ENCODE results near the gene MFAP5.
"Not testable (repeated sequence)": the region's sequence is repeated elsewhere in the genome, so short reads cannot be mapped to it uniquely, and the experiment has no call there.

The MFAP5 gene

GRCh38 chr12:8672381-8672780, 9.8 kb upstream of the MFAP5 start:
- no peak for DNase-seq

GRCh38 chr12:8668441-8668840, 5.8 kb upstream of the MFAP5 start:
- no peak for DNase-seq

GRCh38 chr12:8667270-8667669, 4.6 kb upstream of the MFAP5 start:
- no peak for DNase-seq

DNA sequence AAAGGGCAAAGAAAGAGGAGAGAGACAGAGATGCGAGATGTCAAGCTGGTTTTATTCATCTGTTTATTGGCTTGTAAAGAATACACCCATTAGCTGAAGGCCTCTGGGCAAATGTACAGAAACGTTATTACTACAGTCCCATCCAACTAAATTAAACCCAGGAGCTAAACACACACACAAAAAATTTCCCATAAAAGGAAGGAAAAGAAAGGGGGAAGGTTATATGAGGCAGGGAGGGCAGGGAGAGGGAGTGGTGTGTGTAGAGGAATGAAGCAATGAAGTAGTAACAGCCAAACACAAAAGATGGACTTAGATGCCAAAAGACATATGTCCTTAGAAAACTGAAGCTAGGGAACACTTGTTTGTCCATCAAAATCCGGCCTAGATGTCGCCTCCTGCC, 3.1 kb upstream of the MFAP5 start:
- no peak for DNase-seq

DNA sequence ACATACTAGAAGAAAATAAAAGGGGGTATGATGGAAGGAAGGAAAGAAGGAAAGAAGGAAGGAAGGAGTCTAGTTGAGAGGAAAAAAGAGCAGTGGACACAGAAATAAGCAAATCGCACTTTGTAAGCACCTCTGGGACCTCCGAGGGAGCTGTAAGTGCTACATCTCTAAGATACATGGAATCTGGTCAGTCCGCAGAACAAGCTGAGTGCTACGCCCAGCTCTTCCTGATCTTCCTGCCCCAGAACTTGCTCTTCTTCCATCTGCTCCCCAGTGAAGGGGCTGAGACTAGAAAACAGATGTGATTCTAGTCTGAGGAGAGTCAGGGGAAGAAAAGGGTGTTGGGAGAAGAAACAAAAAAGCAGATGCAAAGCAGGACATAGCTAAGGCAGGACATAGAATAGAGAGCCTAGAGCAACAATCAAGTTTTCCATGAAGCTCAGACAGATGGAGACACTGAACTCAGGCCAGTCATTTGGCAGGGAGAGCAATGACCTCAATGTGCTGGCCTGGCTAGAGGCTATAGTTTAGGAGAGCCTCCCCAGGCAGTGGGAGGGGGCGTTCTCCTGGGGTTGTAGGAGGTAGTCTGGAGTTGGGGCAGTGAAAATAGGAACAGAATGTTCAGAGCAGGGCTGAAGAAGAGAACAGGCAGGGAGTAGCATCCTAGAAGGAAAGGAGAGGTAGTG, 1.7 kb upstream of the MFAP5 start:
- DNase-seq, result no peak

DNA sequence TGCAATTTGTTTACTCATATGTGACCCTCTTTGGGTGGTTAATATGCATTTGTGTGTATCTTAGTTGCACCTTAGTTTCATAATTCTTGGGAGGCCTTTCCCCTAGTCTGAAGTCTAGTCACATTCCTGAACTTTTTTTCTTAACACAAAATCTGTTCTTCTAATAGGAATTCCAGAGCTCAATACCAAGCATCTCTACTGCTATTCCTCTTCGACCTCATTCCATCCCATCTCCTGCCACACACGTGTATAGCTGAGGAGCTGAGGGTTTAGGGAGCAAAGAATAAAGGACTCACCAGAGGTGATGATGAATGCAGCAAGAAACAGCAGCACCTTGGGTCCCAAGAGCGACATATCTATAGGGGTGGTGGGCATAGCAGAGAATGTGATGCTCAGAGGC, 875 bp downstream of the MFAP5 start:
- DNase-seq, result no peak

DNA sequence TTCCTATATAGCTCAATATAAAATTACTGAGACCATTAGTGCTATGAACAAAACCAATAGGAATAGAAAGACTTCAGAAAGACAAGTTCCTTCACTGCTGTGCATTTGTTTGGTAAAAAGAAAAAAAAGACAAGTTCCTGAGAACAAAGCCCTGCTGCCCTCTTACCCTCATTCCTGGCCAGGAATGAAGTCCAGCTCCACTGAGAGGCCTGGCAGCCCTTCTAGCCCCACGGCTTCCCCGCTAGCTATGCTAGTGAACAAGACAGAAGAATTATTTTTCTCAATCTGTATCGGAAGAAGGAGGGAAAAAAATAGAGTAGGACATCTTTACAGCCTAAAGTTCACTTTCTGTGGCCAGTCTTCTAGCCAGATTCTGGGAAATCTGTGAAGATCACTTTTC, 1.6 kb downstream of the MFAP5 start:
- DNase-seq, result no peak

- DNase-seq, result no peak
These were observed 4.3 kb downstream of the MFAP5 start for GRCh38 chr12:8658346-8658745.

DNA sequence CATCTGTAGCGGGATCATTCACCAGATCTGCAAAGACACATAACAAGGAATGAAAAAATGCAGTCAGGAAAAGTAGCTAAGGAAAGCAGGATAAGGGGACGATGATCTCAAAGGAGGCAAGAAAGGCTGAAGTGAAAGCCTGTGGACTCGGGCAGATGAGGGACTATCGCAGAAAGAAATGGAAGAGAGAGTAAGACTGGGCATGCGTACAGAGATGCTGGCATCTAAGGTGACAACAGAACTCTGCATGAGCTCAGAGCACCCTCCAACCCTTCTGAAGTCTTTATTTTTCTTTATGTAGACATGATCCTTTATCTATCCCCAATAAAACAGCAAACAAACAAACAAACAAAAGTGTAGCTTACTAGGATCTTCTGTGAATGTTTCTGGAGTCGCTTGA, 7.2 kb downstream of the MFAP5 start:
- DNase-seq, result no peak

GRCh38 chr12:8648576-8649205, 13.9 kb downstream of the MFAP5 start:
- peak; percentile 86 for DNase-seq

DNA sequence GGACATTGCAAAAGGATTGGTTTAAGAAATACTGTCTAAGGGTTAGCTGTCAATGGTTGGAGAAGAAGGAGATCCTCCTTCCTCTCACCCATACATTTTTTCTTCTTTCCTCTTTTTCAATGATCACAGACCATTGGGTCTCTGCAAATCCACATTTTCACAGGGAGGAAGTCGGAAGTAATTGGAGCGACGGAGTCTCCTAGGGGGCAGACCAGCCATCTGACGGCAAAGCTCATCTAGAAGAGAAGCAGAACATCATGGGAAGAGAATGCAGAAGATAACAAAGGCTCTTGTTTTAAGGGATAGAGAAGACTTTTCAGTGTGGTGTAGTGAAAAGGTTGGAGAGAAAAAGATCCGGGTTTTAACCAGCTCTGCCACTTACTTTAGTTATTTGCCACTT, 14.7 kb downstream of the MFAP5 start:
- no peak for DNase-seq

- DNase-seq, result peak; percentile 62
These were observed 18.0 kb downstream of the MFAP5 start for GRCh38 chr12:8644345-8645248.

- no peak for DNase-seq
These were observed 19.9 kb downstream of the MFAP5 start for GRCh38 chr12:8642775-8643174.

DNA sequence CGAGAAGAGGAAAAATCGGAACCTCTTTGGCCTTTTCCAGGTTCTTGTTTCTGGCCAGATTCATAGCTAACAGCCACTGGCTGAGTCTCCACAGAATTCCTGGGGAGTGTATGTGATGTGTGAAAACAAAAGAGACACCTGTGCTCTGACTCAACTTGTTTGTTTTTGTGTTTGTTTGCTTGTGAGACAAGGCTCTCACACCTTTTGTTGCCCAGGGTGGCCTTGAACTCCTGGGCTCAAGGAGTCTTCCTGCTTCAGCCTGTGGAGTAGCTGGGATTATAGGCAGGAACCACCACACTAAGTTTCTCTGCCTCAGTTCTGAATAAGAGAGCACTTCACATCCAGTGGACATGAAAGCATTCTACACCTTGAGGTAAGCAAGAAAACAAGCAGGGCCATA, 22.7 kb downstream of the MFAP5 start:
- no peak for DNase-seq

- no peak for DNase-seq
These were observed 23.7 kb downstream of the MFAP5 start for GRCh38 chr12:8638951-8639350.

DNA sequence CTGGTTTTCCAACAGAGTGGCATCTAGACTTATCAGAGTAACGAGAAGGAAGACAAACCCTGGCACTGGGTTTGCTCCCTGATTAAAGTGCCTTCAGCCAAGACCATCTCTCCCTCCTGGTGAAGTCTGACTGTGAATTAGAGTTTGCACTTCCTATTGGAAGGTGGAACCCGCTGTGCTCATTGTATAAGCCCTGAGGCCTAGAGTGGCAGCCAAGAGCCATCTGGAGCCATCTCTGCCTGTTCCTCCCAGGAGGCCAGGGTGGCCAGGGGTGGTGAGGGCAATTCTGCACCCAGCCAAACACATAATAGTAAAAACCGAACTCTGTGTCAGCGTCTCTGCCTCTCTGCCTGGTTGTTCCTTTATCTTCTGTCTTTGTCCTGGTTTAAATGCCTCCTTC, 25.0 kb downstream of the MFAP5 start:
- no peak for DNase-seq

GRCh38 chr12:8637244-8637643, 25.4 kb downstream of the MFAP5 start:
- DNase-seq, result no peak

- DNase-seq, result no peak
These were observed 26.0 kb downstream of the MFAP5 start for GRCh38 chr12:8636581-8636980.

- not testable (repeated sequence) for DNase-seq
These were observed 26.6 kb downstream of the MFAP5 start for GRCh38 chr12:8636007-8636346.

DNA sequence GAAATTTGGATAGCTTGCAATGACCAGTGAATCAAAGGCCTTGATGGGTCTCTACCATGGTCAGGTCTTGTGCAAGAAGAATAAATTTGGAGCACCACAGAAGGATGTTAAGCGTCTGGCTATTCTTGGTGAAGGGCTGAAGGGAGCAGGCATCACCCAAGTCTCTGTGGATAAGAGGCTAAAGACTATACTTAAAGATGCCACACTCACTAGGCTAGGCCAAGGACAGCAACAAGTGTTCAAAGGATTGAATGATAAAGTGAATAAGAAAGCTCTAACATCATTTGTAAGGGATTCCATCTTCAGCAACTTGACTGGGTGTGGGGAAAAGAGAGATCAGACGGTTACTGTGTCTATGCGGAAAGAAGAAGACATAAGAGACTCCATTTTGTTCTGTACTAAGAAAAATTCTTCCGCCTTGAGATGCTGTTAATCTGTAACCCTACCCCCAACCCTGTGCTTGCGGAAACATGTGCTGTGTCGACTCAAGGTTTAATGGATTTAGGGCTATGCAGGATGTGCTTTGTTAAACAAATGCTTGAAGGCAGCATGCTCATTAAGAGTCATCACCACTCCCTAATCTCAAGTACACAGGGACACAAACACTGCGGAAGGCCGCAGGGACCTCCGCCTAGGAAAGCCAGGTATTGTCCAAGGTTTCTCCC, 27.2 kb downstream of the MFAP5 start:
- DNase-seq, result not testable (repeated sequence)

DNA sequence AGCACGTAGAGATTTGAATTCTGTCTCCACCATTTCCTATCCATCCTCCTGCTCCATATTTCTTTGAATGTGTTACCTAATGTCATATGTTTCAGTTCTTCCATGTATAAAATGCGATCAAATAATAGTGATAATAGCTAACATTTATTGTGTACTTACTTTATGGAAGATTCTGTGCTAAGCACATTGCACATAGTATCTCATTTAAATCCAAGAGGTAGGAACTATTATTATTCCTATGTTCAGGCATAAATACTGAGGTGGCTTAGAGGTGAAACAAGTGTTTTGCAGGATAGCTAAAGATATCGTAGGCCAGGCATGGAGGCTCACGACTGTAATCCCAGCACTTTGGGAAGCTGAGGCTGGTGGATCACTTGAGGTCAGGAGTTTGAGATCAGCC, 32.5 kb downstream of the MFAP5 start:
- no peak for DNase-seq

DNA sequence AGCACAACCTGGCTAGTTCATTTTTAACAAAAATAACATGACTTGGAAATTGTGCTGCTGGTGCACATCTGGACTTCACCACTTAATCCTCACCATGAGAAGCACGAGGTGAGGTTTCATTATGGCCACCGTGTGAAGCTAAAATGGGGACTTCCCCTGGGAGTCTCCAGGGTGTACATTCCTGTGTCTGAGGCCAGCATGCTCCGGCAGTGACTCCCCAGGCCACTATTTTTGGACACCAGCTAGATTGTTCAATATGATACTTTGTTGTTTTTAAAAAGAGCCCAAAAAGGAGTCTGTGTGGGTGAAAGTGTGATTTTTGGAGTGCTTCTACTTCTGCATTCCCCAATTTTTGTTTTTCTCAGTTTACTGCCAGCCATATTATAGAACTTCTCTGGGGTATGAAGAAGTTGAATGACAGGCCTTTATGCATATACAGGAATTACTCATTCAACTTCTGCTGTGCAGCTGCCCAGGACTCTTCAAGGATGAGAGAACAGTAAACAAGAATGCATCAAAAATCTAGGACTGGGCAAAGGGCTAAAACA, 33.1 kb downstream of the MFAP5 start:
- no peak for DNase-seq

- DNase-seq, result no peak
These were observed 33.9 kb downstream of the MFAP5 start for GRCh38 chr12:8628731-8629130.

All from stimulated activated CD4-positive, alpha-beta T cell treated with anti-CD3 and anti-CD28 coated beads, Interleukin-15, amount 100 ng/mL, for 24 hours (primary cell).